ENCODE results near the gene RNF103.

RNF103 gene

DNA sequence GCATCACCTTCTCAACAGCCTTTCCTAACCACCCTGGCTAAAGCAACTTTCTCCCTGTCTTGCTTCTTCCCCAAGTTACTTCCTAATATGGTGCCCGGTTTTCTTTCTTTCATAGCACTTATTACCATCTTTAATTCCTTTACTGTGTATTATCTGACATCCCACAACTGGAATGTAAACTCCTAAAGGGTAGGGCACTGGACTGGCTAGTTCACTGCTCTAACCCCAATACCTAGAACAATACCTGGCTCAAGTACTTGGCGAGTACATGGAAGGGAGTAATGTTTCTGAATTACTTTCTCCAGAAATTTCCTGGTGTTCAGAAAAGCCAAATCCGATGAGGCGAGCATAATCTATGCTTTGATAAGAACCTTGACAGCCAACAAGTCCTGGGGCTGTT, 22.7 kb upstream of the RNF103 start:
- Histone ChIP-seq H3K27ac (no peak overlapping the region), H3K9me3 (peaks cover 5% of the 10 kb centered on the region), H3K36me3 (no peaks in the 10 kb centered on the region), H3K4me3 (ENCODE audit: low read depth in 1 of 2, low read length in 1 of 2) (no peak overlapping the region), H3K4me1 (ENCODE audit: control insufficient read depth in 1 of 2, insufficient read depth in 1 of 2, low read depth in 1 of 2, low read length in 1 of 2) (no peaks in the 10 kb centered on the region), H3K27me3 (no peaks in the 10 kb centered on the region)
- TF ChIP-seq CTCF (IDR thresholded peaks at IDR 0.05): no peak

DNA sequence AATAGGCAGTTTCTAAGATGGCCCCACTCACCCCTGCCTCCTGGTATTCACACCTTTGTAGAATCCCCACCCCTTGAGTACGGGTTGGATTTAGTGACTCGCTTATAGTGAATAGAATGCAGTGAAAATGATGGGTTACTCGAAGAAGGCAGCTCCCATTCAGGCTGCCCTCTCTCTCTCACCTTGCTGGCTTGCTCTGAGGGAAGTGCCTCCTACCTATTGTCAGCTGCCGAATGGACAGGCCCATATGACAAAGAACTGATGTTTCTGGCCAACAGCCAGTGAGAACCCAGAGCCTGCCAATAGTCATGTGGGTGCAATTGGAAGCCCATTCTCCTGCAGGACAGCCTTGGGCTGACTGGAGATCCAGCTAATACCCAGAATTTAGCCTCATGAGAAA, 22.1 kb upstream of the RNF103 start:
- Histone ChIP-seq H3K27ac (no peak overlapping the region), H3K36me3 (no peaks in the 10 kb centered on the region), H3K9me3 (peaks cover 5% of the 10 kb centered on the region), H3K27me3 (no peaks in the 10 kb centered on the region), H3K4me1 (ENCODE audit: control insufficient read depth in 1 of 2, insufficient read depth in 1 of 2, low read depth in 1 of 2, low read length in 1 of 2) (no peaks in the 10 kb centered on the region), H3K4me3 (ENCODE audit: low read depth in 1 of 2, low read length in 1 of 2) (no peak overlapping the region)
- no peak for TF ChIP-seq CTCF (IDR thresholded peaks at IDR 0.05)

- Histone ChIP-seq H3K9me3 (no peaks in the 10 kb centered on the region), H3K27ac (no peak overlapping the region), H3K4me3 (ENCODE audit: low read depth in 1 of 2, low read length in 1 of 2) (no peak overlapping the region), H3K36me3 (no peaks in the 10 kb centered on the region), H3K4me1 (ENCODE audit: control insufficient read depth in 1 of 2, insufficient read depth in 1 of 2, low read depth in 1 of 2, low read length in 1 of 2) (peaks cover 0 to 4% of the 10 kb centered on the region in 2 experiments), H3K27me3 (no peaks in the 10 kb centered on the region)
- TF ChIP-seq CTCF (IDR thresholded peaks at IDR 0.05): no peak
Observed at GRCh38 chr2:86638712-86639111, 15.0 kb upstream of the RNF103 start.

- Histone ChIP-seq H3K4me3 (ENCODE audit: low read depth in 1 of 2, low read length in 1 of 2) (no peak overlapping the region), H3K36me3 (no peaks in the 10 kb centered on the region), H3K27me3 (no peaks in the 10 kb centered on the region), H3K9me3 (no peaks in the 10 kb centered on the region), H3K4me1 (ENCODE audit: control insufficient read depth in 1 of 2, insufficient read depth in 1 of 2, low read depth in 1 of 2, low read length in 1 of 2) (peaks cover 0 to 4% of the 10 kb centered on the region in 2 experiments), H3K27ac (no peak overlapping the region)
- TF ChIP-seq CTCF (IDR thresholded peaks at IDR 0.05): no peak
Observed at GRCh38 chr2:86636842-86637241, 13.2 kb upstream of the RNF103 start.

GRCh38 chr2:86634352-86634751, 10.7 kb upstream of the RNF103 start:
- Histone ChIP-seq H3K27ac (no peak overlapping the region), H3K36me3 (no peaks in the 10 kb centered on the region), H3K4me1 (ENCODE audit: control insufficient read depth in 1 of 2, insufficient read depth in 1 of 2, low read depth in 1 of 2, low read length in 1 of 2) (peaks cover 0 to 4% of the 10 kb centered on the region in 2 experiments), H3K9me3 (no peaks in the 10 kb centered on the region), H3K27me3 (no peaks in the 10 kb centered on the region), H3K4me3 (ENCODE audit: low read depth in 1 of 2, low read length in 1 of 2) (no peak overlapping the region)
- TF ChIP-seq CTCF (IDR thresholded peaks at IDR 0.05): no peak

GRCh38 chr2:86633155-86633651, 9.5 kb upstream of the RNF103 start:
- H3K9me3 ChIP-seq: no peaks in the 10 kb centered on the region
- no peak overlapping the region for H3K27ac ChIP-seq
- H3K4me3 ChIP-seq (ENCODE audit: low read depth in 1 of 2, low read length in 1 of 2): no peak overlapping the region
- no peak for TF ChIP-seq CTCF (IDR thresholded peaks at IDR 0.05)
- H3K36me3 ChIP-seq: no peaks in the 10 kb centered on the region
- peaks cover 0 to 4% of the 10 kb centered on the region in 2 experiments for H3K4me1 ChIP-seq (ENCODE audit: control insufficient read depth in 1 of 2, insufficient read depth in 1 of 2, low read depth in 1 of 2, low read length in 1 of 2)
- no peaks in the 10 kb centered on the region for H3K27me3 ChIP-seq

Measured in neutrophil (primary cell).